Testis (tissue), 3 donors: ENCODE measurements around the gene TPSB2. TPM values are rescaled to one million over a fixed set of nuclear protein-coding genes. Genes with fewer than 3 reads are reported as not detected.

ENCODE experiments used
- DNase-seq: peaks from one replicate; pipeline ENCODE4 v3.0.0-alpha.2; 2019
- H3K27ac ChIP-seq, 2 donors: fragments of 200-600 bp; sonication (generic); one replicate each; pipeline ENCODE4 v1.5.1; 2019
- H3K27me3 ChIP-seq: fragments of 200-600 bp; sonication (generic); one replicate; pipeline ENCODE4 v1.5.1; 2019
- H3K36me3 ChIP-seq: fragments of 200-600 bp; sonication (generic); one replicate; pipeline ENCODE4 v1.5.1; 2017; ENCODE audit warnings: low read depth; ENCODE audit errors: missing control alignments
- H3K4me1 ChIP-seq: fragments of 200-600 bp; sonication (generic); one replicate; pipeline ENCODE4 v1.5.1; 2019
- H3K4me3 ChIP-seq, 2 donors: fragments of 200-600 bp; sonication (generic); one replicate each; pipeline ENCODE4 v1.5.1; 2017 to 2019
- H3K9me3 ChIP-seq: fragments of 200-600 bp; sonication (generic); one replicate; pipeline ENCODE4 v1.5.1; 2017
- POLR2A ChIP-seq: fragments of 450-650 bp; IDR thresholded peaks from one replicate; pipeline ENCODE4 v1.6.1; 2017; ENCODE audit warnings: antibody characterized with exemption, mild to moderate bottlenecking, moderate library complexity
- WGBS, 2 donors: methylation state at CpG; one replicate each; pipeline ENCODE4 v1.1.5; 2018; 5-methylcytosine and 5-hydroxymethylcytosine counted together
- intact Hi-C: fragments of 100-400 bp; cut with DNase I; formaldehyde crosslinking; loops from one replicate; pipeline ENCODE4 v1.15.1; 2023; ENCODE audit warnings: low total_unique reads
- polyA plus RNA-seq: library from polyadenylated mRNA; stranded (reverse); fragments of 350-450 nt; fragmentation: Illumina TruSeq; extraction: RNeasy Lipid Tissue Mini Kit (QIAGEN cat#74804); gene quantifications from one replicate; pipeline ENCODE4 v1.2.3, GENCODE V29; 2014; ENCODE audit warnings: low read depth, low replicate concordance; ENCODE audit not compliant: insufficient read depth
- total RNA-seq, 2 donors: library from RNA; depleted of rRNA; stranded (reverse); fragments of >200 nt; gene quantifications; one replicate each; pipeline ENCODE4 v1.2.3, GENCODE V29; 2016
- TF ChIP-seq, protein P1 (sequence below), 3 experiments: fragments of 450-650 bp in 2 of 3; fragments of 200-600 bp in 1 of 3; sonication (generic) in 1 of 3; IDR thresholded peaks; one replicate each; pipeline ENCODE4 v1.5.1; 2016 to 2019; ENCODE audit warnings: antibody characterized with exemption in 3 of 3, mild to moderate bottlenecking in 2 of 3, moderate library complexity in 1 of 3

Gene TPSB2
- total and polyA plus RNA-seq, 3 donors from 2014 or later, result 10.8 to 49.5 (median 16.1) TPM

DNA sequence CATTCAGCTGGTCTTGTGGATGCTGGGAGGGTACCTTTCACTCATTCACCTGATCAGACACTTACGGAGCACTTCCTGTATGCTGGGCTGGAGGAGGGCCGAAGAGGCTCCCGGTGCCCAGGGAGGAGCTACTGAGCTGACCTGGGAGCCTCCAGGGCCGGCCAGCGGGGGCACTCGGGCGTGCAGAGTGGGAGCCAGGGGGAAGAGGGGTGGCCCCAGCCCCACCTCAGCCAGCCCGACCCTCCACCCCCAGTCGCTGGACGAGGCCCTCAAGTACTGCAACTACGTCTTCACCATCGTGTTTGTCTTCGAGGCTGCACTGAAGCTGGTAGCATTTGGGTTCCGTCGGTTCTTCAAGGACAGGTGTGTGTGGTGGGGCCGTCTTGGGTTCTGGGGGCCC lies 15.3 kb downstream of the TPSB2 start:
- no peaks in the 10 kb centered on the region for H3K36me3 ChIP-seq
- intact Hi-C loops, result no loop called here
- H3K27me3 ChIP-seq, result no peaks in the 10 kb centered on the region
- H3K9me3 ChIP-seq, result no peaks in the 10 kb centered on the region
- no peaks in the 10 kb centered on the region for H3K4me1 ChIP-seq
- 71 to 87% methylated on average over 3 to 16 of the region's 16 CpGs for WGBS, 2 donors
- DNase-seq, result no peak
- H3K4me3 ChIP-seq, result no peak overlapping the region
- TF ChIP-seq, protein P1, sequence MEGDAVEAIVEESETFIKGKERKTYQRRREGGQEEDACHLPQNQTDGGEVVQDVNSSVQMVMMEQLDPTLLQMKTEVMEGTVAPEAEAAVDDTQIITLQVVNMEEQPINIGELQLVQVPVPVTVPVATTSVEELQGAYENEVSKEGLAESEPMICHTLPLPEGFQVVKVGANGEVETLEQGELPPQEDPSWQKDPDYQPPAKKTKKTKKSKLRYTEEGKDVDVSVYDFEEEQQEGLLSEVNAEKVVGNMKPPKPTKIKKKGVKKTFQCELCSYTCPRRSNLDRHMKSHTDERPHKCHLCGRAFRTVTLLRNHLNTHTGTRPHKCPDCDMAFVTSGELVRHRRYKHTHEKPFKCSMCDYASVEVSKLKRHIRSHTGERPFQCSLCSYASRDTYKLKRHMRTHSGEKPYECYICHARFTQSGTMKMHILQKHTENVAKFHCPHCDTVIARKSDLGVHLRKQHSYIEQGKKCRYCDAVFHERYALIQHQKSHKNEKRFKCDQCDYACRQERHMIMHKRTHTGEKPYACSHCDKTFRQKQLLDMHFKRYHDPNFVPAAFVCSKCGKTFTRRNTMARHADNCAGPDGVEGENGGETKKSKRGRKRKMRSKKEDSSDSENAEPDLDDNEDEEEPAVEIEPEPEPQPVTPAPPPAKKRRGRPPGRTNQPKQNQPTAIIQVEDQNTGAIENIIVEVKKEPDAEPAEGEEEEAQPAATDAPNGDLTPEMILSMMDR (IDR thresholded peaks at IDR 0.05), result no peak
- TF ChIP-seq POLR2A, result no peak
- no peak overlapping the region for H3K27ac ChIP-seq

DNA sequence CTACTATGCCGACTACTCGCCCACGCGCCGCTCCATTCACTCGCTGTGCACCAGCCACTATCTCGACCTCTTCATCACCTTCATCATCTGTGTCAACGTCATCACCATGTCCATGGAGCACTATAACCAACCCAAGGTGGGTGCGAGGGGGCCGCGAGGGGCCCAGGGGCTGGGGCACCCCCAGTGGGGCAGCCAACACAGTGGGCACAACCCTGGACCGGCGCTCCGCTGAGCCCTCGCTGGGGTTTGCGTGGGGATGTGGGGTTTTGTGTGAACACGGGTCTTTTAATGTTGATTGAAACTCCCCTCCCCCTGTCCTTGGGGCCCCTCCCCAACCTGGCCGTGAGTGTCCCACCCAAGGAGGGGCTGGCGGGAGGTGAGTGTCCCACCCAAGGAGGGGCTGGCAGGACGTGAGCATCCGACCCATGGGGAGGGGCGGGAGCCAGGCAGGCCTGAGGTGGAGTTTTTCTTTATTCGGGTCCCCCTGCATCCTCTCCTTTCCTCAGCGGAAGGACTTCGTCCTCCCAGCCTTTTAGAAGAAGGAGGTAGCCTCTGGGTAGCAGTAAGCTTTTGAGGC lies 16.1 kb downstream of the TPSB2 start:
- H3K36me3 ChIP-seq, result no peaks in the 10 kb centered on the region
- no peaks in the 10 kb centered on the region for H3K4me1 ChIP-seq
- H3K27ac ChIP-seq, result no peak overlapping the region
- H3K9me3 ChIP-seq, result no peaks in the 10 kb centered on the region
- TF ChIP-seq, protein P1 (IDR thresholded peaks at IDR 0.05), result no peak
- TF ChIP-seq POLR2A, result no peak
- WGBS, 2 donors, result 83 to 96% methylated on average over 21 to 25 of the region's 25 CpGs
- DNase-seq, result no peak
- intact Hi-C loops, result no loop called here
- H3K27me3 ChIP-seq, result no peaks in the 10 kb centered on the region
- no peak overlapping the region for H3K4me3 ChIP-seq

DNA sequence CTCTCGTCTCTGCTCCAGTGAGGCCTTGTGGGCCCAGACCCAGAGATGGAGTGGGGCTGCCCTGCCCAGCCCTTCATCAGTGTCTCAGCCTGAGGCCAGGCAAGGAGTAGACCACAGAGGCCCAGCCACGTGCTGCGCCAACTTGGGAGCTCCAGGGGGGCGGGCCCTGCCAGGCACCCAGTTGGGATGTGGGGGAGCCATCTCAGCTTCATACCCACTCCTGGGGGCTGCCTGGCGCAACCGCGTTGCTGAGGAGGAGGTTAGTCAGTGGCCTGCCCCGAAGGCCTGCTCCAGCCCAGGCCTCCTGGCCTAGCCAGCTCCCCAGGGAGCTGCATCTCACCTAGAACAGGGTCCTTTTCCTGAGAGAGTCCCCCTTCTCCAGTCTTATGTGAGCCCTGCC lies 16.8 kb downstream of the TPSB2 start:
- H3K36me3 ChIP-seq, result no peaks in the 10 kb centered on the region
- H3K4me1 ChIP-seq, result no peaks in the 10 kb centered on the region
- H3K4me3 ChIP-seq, result no peak overlapping the region
- TF ChIP-seq, protein P1 (IDR thresholded peaks at IDR 0.05), result no peak
- TF ChIP-seq POLR2A, result no peak
- no peak overlapping the region for H3K27ac ChIP-seq
- H3K27me3 ChIP-seq, result no peaks in the 10 kb centered on the region
- no peak for DNase-seq
- 82 to 95% methylated on average over 4 to 8 of the region's 8 CpGs for WGBS, 2 donors
- intact Hi-C loops, result no loop called here
- no peaks in the 10 kb centered on the region for H3K9me3 ChIP-seq

DNA sequence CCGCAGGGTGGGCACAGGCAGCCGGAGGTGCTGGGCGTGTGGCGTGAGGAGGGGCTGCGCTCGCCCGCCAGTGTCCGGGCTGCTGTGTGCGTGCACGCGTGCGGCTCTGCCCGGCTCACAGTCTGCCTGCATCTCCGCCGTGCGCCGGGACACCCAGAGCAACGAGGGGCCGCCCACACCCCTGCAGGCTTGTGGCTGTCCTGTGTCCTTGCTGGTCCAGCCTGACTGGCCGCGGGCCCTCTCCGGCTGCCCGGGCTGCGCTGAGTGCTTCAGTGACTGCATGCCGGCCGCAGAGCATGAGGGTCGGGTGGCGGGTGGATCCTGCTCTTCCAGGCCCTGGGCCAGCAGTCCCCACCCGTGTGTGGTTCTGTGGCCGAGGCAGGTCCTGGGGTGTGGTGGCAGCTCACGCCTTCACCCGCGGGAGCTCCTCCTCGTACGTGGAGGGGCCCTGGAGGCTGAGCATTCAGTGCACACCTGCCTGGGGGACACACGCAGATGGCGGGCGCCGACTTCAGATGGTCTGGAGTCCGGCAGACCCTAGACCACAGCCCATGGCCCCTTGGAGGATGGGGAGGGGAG lies 17.3 kb downstream of the TPSB2 start:
- no peaks in the 10 kb centered on the region for H3K36me3 ChIP-seq
- 95% methylated on average over 4 to 23 of the region's 40 CpGs for WGBS, 2 donors

More for the DNA sequence above, 17.3 kb downstream of the TPSB2 start:
- DNase-seq, result no peak
- no peak overlapping the region for H3K4me3 ChIP-seq
- H3K27me3 ChIP-seq, result no peaks in the 10 kb centered on the region
- H3K4me1 ChIP-seq, result no peaks in the 10 kb centered on the region
- no peak for TF ChIP-seq POLR2A
- TF ChIP-seq, protein P1 (IDR thresholded peaks at IDR 0.05), result no peak
- no peak overlapping the region for H3K27ac ChIP-seq
- no peaks in the 10 kb centered on the region for H3K9me3 ChIP-seq
- intact Hi-C loops, result no loop called here
